Uterus (tissue), 2 donors: ENCODE results near the gene WNK1.

ENCODE experiments used
- POLR2A ChIP-seq, 2 donors: fragments of 450-650 bp; IDR thresholded peaks; one replicate each; pipeline ENCODE4 v1.6.1; 2016; ENCODE audit warnings: antibody characterized with exemption in 2 of 2, mild to moderate bottlenecking in 1 of 2, moderate library complexity in 1 of 2
- TF ChIP-seq, protein P1 (sequence below), 4 experiments: fragments of 200-600 bp in 2 of 4; fragments of 450-650 bp in 2 of 4; sonication (generic) in 2 of 4; IDR thresholded peaks; one replicate each; pipeline ENCODE4 v1.5.1; 2016 to 2019; ENCODE audit warnings: antibody characterized with exemption in 4 of 4, mild to moderate bottlenecking in 2 of 4, moderate library complexity in 1 of 4

DNA sequence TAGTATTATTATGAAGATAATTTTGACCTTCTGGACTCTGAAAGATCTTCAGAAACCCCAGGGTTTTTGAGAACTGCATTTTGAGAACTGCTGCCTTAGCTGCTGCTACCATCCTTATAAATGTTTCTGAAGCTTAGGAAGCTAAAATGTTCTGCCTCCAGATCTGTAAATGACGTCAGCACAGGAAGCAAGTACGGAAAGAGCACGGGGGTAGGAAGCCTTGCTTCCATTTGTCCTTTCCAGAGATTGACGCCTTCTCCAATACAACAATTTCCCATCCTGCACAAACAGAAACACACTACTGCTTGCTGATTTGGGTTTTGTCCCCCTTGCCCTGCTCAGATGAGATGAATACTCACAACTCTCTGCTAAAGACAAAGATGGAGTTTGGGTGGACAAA lies 179.2 kb downstream of the WNK1 start:
- TF ChIP-seq, protein P1, sequence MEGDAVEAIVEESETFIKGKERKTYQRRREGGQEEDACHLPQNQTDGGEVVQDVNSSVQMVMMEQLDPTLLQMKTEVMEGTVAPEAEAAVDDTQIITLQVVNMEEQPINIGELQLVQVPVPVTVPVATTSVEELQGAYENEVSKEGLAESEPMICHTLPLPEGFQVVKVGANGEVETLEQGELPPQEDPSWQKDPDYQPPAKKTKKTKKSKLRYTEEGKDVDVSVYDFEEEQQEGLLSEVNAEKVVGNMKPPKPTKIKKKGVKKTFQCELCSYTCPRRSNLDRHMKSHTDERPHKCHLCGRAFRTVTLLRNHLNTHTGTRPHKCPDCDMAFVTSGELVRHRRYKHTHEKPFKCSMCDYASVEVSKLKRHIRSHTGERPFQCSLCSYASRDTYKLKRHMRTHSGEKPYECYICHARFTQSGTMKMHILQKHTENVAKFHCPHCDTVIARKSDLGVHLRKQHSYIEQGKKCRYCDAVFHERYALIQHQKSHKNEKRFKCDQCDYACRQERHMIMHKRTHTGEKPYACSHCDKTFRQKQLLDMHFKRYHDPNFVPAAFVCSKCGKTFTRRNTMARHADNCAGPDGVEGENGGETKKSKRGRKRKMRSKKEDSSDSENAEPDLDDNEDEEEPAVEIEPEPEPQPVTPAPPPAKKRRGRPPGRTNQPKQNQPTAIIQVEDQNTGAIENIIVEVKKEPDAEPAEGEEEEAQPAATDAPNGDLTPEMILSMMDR (IDR thresholded peaks at IDR 0.05) = no peak
- TF ChIP-seq POLR2A (IDR thresholded peaks at IDR 0.05) = no peak
